HG02678 (cell line): ENCODE measurements around the gene ANP32B.

Experiments used
- ATAC-seq: cut with Tn5 transposase; IDR thresholded peaks from one replicate; pipeline ENCODE4 v1.9.1; 2021; ENCODE audit warnings: mild to moderate bottlenecking, moderate library complexity; ENCODE audit not compliant: unreplicated experiment

The ANP32B gene

DNA sequence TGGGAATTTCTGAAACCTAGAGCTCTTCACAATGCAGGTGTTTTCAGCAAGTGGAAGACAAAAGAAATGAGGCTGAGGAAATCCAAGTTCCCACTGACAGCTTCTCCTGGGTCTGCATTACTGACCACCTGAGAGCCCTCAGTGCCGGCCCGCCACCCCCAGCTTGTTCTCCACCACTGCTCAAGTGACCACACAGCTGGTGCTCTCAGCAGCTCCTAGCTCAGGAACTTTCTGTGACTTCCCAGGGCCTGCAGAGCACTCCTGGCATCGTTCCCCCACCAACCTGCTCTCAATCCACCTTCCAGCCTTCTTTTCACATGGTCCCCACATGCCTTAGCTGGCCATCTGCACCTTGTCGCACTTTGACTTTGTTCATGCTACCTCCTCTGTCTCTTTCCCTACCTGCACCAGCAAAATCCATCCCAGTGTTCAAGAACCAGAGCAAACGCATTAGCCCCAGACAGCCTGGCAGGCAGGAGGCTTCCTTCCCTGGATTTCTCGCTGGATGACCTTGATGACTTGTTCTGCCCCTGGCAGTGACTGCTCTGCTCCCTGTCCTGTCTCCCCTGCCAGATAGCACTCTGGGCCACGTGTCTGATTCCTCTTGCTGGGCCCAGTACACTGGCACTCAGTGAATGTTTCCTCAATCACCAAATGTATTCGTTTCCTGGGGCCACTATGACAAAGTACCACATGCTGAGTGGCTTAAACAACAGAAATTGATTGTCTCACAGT is 38.3 kb downstream of the ANP32B start:
- no peak for ATAC-seq

DNA sequence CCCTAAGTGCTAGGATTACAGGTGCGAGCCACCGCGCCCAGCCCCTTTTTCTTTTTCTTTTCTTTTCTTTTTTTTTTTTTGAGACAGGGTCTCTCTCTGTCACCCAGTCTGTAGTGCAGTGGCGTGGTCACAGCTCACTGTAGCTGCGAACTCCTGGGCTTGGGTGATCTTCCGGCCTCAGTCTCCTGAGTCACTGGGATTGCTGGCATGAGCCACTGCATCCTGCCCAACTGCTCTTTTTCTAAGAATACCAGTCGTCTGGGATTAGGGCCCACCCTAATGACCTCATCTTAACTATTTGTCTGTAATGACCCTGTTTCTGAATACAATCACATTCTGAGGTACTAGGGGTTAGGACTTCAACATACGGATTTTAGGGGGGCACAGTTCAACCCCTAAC is 39.3 kb downstream of the ANP32B start:
- ATAC-seq: no peak

GRCh38 chr9:98024702-98025101 is 41.6 kb downstream of the ANP32B start:
- no peak for ATAC-seq

GRCh38 chr9:98031169-98031568 is 48.0 kb downstream of the ANP32B start:
- ATAC-seq: no peak

GRCh38 chr9:98031935-98032334 is 48.8 kb downstream of the ANP32B start:
- no peak for ATAC-seq

DNA sequence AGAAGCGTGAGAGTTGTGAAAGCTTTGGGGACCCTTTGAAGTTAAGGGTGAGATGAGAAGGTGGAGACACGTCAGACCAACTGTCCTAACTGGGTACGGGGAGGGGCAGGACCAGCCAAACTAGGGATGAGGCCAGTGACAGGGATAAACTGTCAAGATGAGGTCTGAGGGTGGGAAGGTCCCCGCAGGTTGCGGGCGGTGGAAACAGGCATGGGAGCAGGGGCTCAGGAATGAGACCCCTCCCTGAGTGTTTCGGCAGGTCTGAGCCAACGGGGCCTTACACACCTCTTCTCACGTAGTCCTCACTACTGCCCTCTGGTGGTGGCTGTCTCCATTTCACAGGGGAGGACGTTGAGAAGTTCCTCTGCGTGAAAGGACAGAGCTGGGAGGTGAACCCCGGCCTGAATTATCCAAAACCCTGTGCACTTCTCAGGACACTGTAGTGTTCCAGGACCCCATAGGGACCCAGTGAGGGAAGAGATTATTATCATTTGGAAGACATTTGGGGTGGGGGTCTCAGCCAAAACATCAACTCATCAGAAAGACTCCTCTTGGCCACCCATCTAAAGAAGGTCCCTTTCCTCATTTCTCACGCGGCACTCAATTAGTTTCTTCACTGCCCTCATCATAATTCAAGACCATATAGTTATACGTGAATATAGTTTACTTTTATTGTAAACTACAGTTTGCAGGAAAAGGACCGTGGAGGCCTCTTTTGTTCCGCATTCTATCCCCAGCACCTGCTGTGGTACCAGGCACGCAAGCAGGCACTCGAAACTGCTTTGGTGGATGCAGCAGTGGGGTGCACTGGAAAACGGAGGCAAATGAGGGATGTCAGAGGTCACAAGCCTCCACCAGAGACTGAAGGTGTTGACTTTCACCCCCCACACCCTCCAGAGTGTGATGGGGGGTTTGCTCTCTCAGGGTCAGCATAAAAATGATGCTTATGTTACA is 51.7 kb downstream of the ANP32B start:
- peak; percentile 65 for ATAC-seq

- no peak for ATAC-seq
Observed at GRCh38 chr9:98037357-98037756, 54.2 kb downstream of the ANP32B start.

- ATAC-seq: no peak
Observed at GRCh38 chr9:98038958-98039357, 55.8 kb downstream of the ANP32B start.

DNA sequence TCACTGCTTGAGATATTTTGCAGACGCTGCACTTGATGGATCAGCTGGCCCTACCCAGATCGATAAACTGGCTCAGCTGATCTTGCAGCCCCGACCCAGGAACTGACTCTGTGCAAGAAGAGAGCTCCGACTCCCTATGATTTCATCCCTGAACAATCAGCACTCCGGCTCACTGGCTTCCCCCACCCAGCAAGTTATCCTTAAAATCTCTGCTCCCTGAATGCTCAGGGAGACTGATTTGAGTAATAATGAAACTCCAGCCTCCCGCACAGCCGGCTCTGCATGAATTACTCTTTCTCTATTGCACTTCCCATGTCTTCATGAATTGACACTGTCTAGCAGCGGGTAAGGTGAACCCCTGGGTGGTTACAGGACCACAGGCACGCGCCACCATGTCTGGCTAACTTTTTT is 56.5 kb downstream of the ANP32B start:
- no peak for ATAC-seq

DNA sequence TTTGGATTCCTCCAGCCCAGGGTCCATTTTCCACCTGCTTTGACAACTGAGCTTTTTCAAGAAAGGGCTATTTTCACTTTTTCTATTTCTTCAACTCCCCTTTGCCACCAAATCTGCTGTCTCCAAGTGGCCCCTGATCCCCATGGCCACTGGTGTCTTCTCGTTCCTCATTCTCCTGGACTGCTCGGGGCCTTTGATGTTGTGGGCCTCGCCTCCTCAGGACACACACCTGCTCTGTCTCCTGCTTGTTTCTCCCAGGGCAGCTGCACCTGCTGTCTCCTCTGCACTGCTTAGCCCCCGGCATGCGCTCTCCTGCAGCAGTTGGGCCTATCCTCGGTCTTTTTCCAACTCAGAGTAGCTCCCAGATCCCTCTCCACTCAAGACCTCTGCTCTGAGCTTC is 57.1 kb downstream of the ANP32B start:
- no peak for ATAC-seq

DNA sequence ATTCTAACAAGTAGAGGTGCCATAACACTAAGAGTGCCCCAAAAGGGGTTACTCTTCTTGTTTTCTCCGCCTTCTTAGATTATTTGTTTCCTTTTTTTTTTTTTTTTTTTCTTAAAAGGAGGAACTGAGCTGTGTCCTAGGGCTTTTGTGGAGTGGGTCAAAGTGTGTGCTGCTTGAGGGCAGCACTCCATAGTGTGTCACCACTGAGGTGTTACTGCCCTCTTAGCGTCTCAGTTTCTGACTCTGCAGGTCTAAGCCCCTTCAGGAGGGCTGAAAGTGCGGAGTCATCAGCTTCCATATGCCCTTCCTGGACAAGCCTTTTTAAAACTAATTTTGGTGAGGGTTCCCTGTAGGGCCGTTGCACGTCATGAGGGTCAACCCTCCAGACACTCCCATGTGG is 60.8 kb downstream of the ANP32B start:
- ATAC-seq: no peak

DNA sequence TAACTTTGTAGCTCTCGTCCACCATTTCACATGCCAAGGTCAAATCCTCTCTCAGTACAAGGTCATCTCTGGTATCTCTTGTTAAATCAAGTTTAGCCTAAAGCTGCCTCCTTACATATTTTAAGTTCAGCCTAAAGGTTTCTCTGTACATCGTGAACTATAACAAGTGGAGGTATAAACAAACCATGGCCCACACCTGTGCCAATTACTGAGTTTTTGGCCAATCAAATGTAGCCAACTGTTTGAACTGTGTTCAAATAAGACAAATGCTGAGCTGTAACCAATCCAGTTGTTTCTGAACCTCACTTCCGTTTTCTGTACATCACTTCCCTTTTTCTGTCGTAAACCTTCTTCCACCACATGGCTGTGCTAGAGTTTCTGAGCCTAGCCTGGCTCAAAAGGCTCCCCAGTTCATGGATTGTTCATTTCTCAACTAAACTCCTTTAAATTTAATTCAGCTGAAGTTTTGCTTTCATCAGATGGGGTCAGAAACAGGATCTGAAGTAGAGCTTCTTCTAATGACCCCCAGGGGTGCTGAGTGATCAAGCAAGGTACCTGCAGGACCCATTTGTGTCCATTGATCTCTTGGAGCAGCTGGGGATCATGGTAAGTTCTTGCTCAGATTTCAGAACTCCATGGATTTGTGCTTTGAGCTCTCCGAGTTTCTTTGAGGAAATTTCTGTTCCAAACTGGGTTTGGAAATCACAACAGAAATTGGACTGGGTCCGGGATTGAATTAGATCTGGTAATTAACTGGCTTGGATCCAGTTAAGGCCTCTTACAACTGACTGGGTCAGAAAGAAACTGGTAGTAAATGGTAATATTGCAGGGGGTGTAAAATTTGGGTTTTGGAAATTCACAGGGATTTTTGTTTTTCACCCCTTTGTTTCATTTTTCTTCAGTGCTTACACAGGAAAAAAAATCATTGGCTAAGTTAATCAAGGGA is 62.4 kb downstream of the ANP32B start:
- ATAC-seq: no peak

GRCh38 chr9:98046180-98046543 is 63.0 kb downstream of the ANP32B start:
- ATAC-seq: no peak

DNA sequence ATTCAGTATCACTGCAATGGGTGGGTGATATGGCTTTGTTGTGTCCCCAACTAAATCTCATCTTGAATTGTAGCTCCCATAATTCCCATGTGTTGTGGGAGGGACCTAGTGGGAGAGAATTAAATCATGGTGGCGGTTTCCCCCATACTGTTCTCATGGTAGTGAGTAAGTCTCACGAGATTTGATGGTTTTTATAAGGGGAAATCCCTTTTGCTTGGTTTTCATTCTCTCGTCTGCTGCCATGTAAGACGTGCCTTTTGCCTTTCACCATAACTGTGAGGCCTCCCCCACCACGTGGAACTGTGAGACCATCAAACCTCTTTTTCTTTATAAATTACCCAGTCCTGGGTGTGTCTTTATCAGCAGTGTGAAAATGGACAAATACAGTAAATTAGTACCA is 63.9 kb downstream of the ANP32B start:
- no peak for ATAC-seq

GRCh38 chr9:98049288-98050072 is 66.3 kb downstream of the ANP32B start:
- ATAC-seq: no peak

- ATAC-seq: no peak
Observed at GRCh38 chr9:98050351-98050750, 67.2 kb downstream of the ANP32B start.

GRCh38 chr9:98054376-98054951 is 71.3 kb downstream of the ANP32B start:
- ATAC-seq: no peak

DNA sequence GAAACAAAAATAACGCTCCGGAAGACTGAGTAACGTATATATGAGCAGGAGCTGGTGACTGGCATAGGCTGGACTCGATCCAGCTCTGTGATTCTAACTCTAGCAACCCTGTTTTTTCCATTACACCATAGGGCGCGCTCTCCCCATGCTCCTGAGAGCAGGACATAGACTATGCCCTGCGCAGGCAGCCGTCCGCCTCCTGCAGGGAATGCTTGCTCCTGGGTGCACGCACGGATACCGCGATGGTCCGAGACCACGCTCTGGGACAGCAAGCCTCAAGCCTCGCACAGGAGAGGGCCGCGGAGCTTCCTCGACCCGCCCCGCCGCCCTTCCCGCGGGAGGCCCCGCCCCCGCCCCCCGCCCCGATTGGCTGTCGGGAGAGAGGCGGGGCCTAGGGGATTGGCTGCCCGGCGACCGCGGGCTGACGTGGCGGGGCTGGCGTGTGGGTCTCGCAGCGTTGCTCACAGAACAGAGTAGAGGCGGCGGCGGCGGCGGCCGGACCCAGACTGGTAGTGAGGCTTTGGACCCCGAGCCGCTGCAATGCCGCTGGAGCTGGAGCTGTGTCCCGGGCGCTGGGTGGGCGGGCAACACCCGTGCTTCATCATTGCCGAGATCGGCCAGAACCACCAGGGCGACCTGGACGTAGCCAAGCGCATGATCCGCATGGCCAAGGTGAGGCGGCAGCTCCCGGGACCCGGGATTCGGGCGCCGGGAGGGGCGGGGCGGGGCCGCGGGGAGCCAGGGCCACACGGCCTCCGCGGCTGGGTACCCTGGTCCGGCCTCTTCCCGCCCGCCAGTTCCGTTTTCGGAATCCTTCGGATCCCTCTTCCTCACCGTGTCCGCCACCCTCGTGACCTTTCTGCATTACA is 73.4 kb downstream of the ANP32B start, which contains the start of gene NANS:
TSS of gene NANS (plus strand) at position 464 of the 869 bp plus-strand sequence. CDS start at position 541, 77 bp downstream.
- ATAC-seq: peak; percentile 96
